ENCODE results near the gene L3MBTL4. TPM values are rescaled to one million over a fixed set of nuclear protein-coding genes. Genes with fewer than 3 reads are reported as not detected.

L3MBTL4 gene
- total RNA-seq, 1 experiment from 2014 or later, result 0.59 TPM

GRCh38 chr18:6249788-6250187, 164.9 kb downstream of the L3MBTL4 start:
- Histone ChIP-seq H3K27me3 (ENCODE audit: control insufficient read depth, insufficient read depth, low read length) (no peaks in the 10 kb centered on the region), H3K4me3 (ENCODE audit: insufficient read depth, low read depth, low read length) (no peak overlapping the region), H3K36me3 (replicated peaks; ENCODE audit: control insufficient read depth, insufficient read depth, low read length) (no peaks in the 10 kb centered on the region)
- no peak for DNase-seq

- no peak for DNase-seq
- Histone ChIP-seq H3K27me3 (ENCODE audit: control insufficient read depth, insufficient read depth, low read length) (no peaks in the 10 kb centered on the region), H3K36me3 (replicated peaks; ENCODE audit: control insufficient read depth, insufficient read depth, low read length) (no peaks in the 10 kb centered on the region), H3K4me3 (ENCODE audit: insufficient read depth, low read depth, low read length) (no peak overlapping the region)
Measured at GRCh38 chr18:6249170-6249569, 165.5 kb downstream of the L3MBTL4 start.

GRCh38 chr18:6248017-6248416, 166.7 kb downstream of the L3MBTL4 start:
- Histone ChIP-seq H3K4me3 (ENCODE audit: insufficient read depth, low read depth, low read length) (no peak overlapping the region), H3K27me3 (ENCODE audit: control insufficient read depth, insufficient read depth, low read length) (no peaks in the 10 kb centered on the region), H3K36me3 (replicated peaks; ENCODE audit: control insufficient read depth, insufficient read depth, low read length) (no peaks in the 10 kb centered on the region)
- DNase-seq, result no peak

- no peaks in the 10 kb centered on the region for H3K36me3 ChIP-seq (replicated peaks; ENCODE audit: control insufficient read depth, insufficient read depth, low read length)
- DNase-seq, result no peak
- no peaks in the 10 kb centered on the region for H3K27me3 ChIP-seq (ENCODE audit: control insufficient read depth, insufficient read depth, low read length)
- no peak overlapping the region for H3K4me3 ChIP-seq (ENCODE audit: insufficient read depth, low read depth, low read length)
Measured at GRCh38 chr18:6242004-6242403, 172.7 kb downstream of the L3MBTL4 start.

DNA sequence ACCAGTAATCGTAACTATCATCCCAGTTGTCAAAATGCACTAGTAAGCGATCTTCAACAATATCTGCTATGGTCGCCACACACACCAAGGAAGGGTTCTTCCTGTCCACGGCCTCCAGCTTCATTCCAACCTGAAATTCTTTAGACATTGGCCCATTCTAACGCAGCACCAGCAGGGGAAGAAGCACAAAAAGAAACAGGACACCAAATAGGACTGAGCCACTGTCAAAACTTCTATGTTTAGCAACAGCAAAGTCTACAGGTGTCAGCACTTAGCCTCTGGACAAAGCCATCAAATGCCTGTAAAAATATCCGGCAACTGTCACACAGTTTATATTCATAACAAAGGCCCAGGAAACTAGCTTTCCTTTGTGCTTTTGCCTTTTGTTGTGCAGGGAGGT, 175.0 kb downstream of the L3MBTL4 start:
- DNase-seq, result no peak
- Histone ChIP-seq H3K27me3 (ENCODE audit: control insufficient read depth, insufficient read depth, low read length) (no peaks in the 10 kb centered on the region), H3K36me3 (replicated peaks; ENCODE audit: control insufficient read depth, insufficient read depth, low read length) (no peaks in the 10 kb centered on the region), H3K4me3 (ENCODE audit: insufficient read depth, low read depth, low read length) (no peak overlapping the region)

GRCh38 chr18:6236258-6236657, 178.5 kb downstream of the L3MBTL4 start:
- no peaks in the 10 kb centered on the region for H3K36me3 ChIP-seq (replicated peaks; ENCODE audit: control insufficient read depth, insufficient read depth, low read length)
- no peaks in the 10 kb centered on the region for H3K27me3 ChIP-seq (ENCODE audit: control insufficient read depth, insufficient read depth, low read length)
- H3K4me3 ChIP-seq (ENCODE audit: insufficient read depth, low read depth, low read length), result no peak overlapping the region
- no peak for DNase-seq

DNA sequence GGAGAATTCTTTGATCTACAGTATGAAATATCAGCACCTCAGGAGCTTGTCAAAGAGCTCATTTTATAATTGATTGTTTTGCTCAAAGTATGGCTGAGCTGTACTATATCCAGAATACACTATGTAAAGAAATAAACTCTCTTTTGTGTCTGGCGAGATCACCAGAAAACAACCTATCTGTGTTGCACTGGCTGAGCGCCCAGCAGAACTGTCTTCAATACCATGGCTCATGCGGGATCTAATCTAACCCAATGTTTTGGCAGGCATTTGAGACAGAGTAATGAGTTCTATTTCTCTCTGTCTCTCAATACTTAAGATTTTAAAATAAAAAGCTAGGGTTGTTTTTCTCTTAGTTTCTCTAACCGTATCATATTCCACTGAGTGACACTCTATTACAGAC, 192.4 kb downstream of the L3MBTL4 start:
- Histone ChIP-seq H3K4me3 (ENCODE audit: insufficient read depth, low read depth, low read length) (no peak overlapping the region), H3K27me3 (ENCODE audit: control insufficient read depth, insufficient read depth, low read length) (no peaks in the 10 kb centered on the region), H3K36me3 (replicated peaks; ENCODE audit: control insufficient read depth, insufficient read depth, low read length) (no peaks in the 10 kb centered on the region)
- DNase-seq, result no peak

- no peak for DNase-seq
- no peaks in the 10 kb centered on the region for H3K27me3 ChIP-seq (ENCODE audit: control insufficient read depth, insufficient read depth, low read length)
Measured at GRCh38 chr18:6221602-6222014, 193.1 kb downstream of the L3MBTL4 start.

GRCh38 chr18:6220129-6220528, 194.6 kb downstream of the L3MBTL4 start:
- no peaks in the 10 kb centered on the region for H3K27me3 ChIP-seq (ENCODE audit: control insufficient read depth, insufficient read depth, low read length)
- H3K36me3 ChIP-seq (replicated peaks; ENCODE audit: control insufficient read depth, insufficient read depth, low read length), result no peaks in the 10 kb centered on the region
- DNase-seq, result no peak
- no peak overlapping the region for H3K4me3 ChIP-seq (ENCODE audit: insufficient read depth, low read depth, low read length)

More at GRCh38 chr18:6221602-6222014, 193.1 kb downstream of the L3MBTL4 start:
- H3K36me3 ChIP-seq (replicated peaks; ENCODE audit: control insufficient read depth, insufficient read depth, low read length), result no peaks in the 10 kb centered on the region
- H3K4me3 ChIP-seq (ENCODE audit: insufficient read depth, low read depth, low read length), result no peak overlapping the region

DNA sequence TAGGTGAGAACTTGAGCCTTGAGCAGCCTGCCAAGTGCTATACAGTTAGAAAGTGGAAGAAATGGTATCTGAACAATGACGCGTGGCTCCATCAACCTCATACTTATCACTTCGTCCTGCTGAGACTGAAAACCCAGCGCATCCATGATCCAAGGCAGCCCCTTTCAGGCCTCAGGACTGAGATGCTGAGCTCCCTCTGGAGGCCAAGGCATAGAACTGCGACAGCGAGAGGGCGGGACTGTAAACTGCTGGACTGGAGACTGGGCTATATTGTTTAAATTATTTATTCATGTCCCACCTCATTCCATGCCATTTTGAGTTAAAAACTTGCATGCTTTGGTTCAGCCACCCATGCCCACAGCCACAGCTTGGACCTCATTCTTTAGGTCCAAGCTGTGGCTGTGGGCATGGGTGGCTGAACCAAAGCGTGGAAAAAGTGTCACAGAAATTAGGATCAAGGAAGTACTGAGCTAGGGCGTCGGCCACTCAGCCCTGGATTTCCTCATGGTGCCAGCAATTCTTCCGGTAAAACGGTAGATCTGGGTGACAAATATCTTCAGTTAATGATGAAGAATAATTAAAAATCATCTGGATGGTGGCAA, 195.5 kb downstream of the L3MBTL4 start:
- peak; percentile 58 for DNase-seq
- no peaks in the 10 kb centered on the region for H3K27me3 ChIP-seq (ENCODE audit: control insufficient read depth, insufficient read depth, low read length)
- H3K36me3 ChIP-seq (replicated peaks; ENCODE audit: control insufficient read depth, insufficient read depth, low read length), result no peaks in the 10 kb centered on the region
- H3K4me3 ChIP-seq (ENCODE audit: insufficient read depth, low read depth, low read length), result no peak overlapping the region

DNA sequence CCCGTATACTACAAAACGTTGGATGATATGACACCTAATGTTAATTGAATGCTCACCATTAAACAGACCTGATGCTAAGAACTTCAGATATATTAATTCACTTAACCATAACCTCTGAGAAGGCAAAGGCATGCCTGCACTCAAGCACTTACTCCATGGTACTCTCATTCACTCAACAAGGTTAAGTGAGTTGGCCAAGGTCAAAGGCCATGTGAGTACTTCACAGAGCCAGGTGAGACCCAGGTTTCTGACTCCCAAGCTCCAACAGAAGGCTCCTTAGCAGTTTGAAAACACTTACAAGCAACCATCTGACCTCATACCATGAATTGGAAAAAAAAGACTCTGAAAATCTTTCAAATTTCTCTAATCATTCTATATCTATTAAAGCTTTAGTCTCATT, 198.8 kb downstream of the L3MBTL4 start:
- Histone ChIP-seq H3K27me3 (ENCODE audit: control insufficient read depth, insufficient read depth, low read length) (no peaks in the 10 kb centered on the region), H3K36me3 (replicated peaks; ENCODE audit: control insufficient read depth, insufficient read depth, low read length) (no peaks in the 10 kb centered on the region), H3K4me3 (ENCODE audit: insufficient read depth, low read depth, low read length) (no peak overlapping the region)
- no peak for DNase-seq

GRCh38 chr18:6211174-6211504, 203.6 kb downstream of the L3MBTL4 start:
- DNase-seq, result no peak
- H3K4me3 ChIP-seq (ENCODE audit: insufficient read depth, low read depth, low read length), result no peak overlapping the region
- no peaks in the 10 kb centered on the region for H3K36me3 ChIP-seq (replicated peaks; ENCODE audit: control insufficient read depth, insufficient read depth, low read length)
- H3K27me3 ChIP-seq (ENCODE audit: control insufficient read depth, insufficient read depth, low read length), result no peaks in the 10 kb centered on the region

GRCh38 chr18:6210349-6211173, 204.2 kb downstream of the L3MBTL4 start:
- Histone ChIP-seq H3K27me3 (ENCODE audit: control insufficient read depth, insufficient read depth, low read length) (no peaks in the 10 kb centered on the region), H3K4me3 (ENCODE audit: insufficient read depth, low read depth, low read length) (no peak overlapping the region), H3K36me3 (replicated peaks; ENCODE audit: control insufficient read depth, insufficient read depth, low read length) (no peaks in the 10 kb centered on the region)
- no peak for DNase-seq

DNA sequence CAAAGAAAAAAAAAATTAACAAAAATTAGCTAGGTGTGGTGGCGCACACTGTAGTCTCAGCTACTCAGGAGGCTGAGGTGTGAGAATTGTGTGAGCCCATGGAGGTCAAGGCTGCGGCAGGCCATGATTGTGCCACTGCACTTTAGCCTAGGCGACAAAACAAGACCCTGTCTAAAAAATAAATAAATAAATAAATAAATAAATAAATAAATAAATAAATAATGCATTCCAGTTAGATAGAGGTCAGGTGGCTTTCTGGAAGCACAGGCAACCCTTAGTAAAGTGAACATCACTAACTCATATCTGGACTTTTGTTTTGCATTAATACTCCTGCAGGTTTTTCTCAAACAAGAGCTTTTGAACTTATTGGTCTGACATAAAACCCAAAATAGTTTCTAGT, 206.8 kb downstream of the L3MBTL4 start:
- no peak for DNase-seq
- Histone ChIP-seq H3K4me3 (ENCODE audit: insufficient read depth, low read depth, low read length) (no peak overlapping the region), H3K36me3 (replicated peaks; ENCODE audit: control insufficient read depth, insufficient read depth, low read length) (no peaks in the 10 kb centered on the region), H3K27me3 (ENCODE audit: control insufficient read depth, insufficient read depth, low read length) (no peaks in the 10 kb centered on the region)

- no peak for DNase-seq
- Histone ChIP-seq H3K4me3 (ENCODE audit: insufficient read depth, low read depth, low read length) (no peak overlapping the region), H3K27me3 (ENCODE audit: control insufficient read depth, insufficient read depth, low read length) (no peaks in the 10 kb centered on the region), H3K36me3 (replicated peaks; ENCODE audit: control insufficient read depth, insufficient read depth, low read length) (no peaks in the 10 kb centered on the region)
Measured at GRCh38 chr18:6207116-6207515, 207.6 kb downstream of the L3MBTL4 start.
